ENCODE results near the gene SLC35F4.

SLC35F4 gene

DNA sequence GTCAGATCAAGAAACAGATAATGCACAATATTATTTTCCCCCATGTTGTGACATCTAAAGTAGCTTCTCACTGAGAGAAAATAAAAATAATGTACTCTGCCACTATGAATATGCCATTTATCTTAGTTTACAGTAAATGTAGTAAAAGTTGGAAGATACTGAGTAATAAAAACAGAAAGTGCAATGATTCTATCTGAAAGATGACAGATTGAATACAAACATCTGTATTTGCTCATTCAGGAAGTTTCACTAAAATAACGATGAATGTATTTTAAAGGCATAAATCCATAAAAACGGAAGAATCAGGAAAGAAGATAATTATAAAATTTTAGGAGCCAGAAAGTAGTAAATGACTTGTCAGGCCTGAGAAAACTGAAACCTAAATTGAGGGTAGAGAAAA lies 18.2 kb downstream of the SLC35F4 start:
- Histone ChIP-seq H3K4me3 (ENCODE audit: low read length) (no peak overlapping the region), H3K27me3 (ENCODE audit: insufficient read depth, low read length) (no peaks in the 10 kb centered on the region), H3K27ac (ENCODE audit: low read length) (no peak overlapping the region), H3K9me3 (ENCODE audit: insufficient read depth, low read depth, low read length) (no peaks in the 10 kb centered on the region), H3K36me3 (ENCODE audit: insufficient read depth, low read depth, low read length) (no peaks in the 10 kb centered on the region), H3K9ac (ENCODE audit: low read depth, low read length) (no peak overlapping the region), H3K4me1 (ENCODE audit: insufficient read depth, low read length) (no peaks in the 10 kb centered on the region)

DNA sequence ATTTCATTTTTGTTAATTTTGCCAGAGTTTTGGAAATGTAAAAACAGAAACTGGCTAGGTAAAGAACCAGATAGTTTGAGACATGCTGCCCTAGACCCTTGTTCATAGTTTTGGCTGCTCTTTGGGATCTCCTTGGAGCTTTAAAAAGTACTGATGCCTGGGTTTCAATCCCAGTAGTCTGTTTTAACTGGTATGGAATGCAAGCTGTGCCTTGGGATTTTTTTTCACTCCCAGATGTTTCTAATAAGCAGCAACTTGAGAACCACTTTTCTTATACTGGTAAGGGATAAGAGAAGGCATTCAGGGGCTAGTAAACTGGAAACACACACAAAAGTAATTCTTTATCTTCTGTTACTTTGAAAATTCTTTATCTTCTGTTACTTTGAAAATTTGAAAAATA lies 18.8 kb downstream of the SLC35F4 start:
- Histone ChIP-seq H3K9me3 (ENCODE audit: insufficient read depth, low read depth, low read length) (no peaks in the 10 kb centered on the region), H3K27me3 (ENCODE audit: insufficient read depth, low read length) (no peaks in the 10 kb centered on the region), H3K36me3 (ENCODE audit: insufficient read depth, low read depth, low read length) (no peaks in the 10 kb centered on the region), H3K27ac (ENCODE audit: low read length) (no peak overlapping the region), H3K4me3 (ENCODE audit: low read length) (no peak overlapping the region), H3K9ac (ENCODE audit: low read depth, low read length) (no peak overlapping the region), H3K4me1 (ENCODE audit: insufficient read depth, low read length) (no peaks in the 10 kb centered on the region)

DNA sequence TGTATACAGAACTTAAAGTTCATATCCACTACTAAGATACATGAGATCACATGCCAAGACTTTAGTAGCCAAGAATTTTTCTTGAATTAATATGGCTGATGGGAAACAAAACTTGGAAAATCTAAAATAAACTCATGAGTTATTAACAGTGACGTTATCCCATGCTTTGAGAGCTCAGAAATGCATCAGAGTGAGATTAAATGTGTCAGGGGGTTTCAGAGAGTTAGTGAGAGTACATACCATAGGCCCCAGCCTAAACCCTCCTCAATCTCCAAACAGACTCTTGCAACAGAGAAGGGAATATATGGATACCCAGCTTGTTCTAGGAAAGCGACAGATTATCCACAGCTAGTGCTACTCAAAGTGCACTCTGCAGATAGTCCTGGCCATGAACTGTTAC lies 19.3 kb downstream of the SLC35F4 start:
- no peaks in the 10 kb centered on the region for H3K36me3 ChIP-seq (ENCODE audit: insufficient read depth, low read depth, low read length)
- no peak overlapping the region for H3K9ac ChIP-seq (ENCODE audit: low read depth, low read length)
- no peaks in the 10 kb centered on the region for H3K27me3 ChIP-seq (ENCODE audit: insufficient read depth, low read length)
- no peaks in the 10 kb centered on the region for H3K4me1 ChIP-seq (ENCODE audit: insufficient read depth, low read length)
- no peaks in the 10 kb centered on the region for H3K9me3 ChIP-seq (ENCODE audit: insufficient read depth, low read depth, low read length)
- H3K27ac ChIP-seq (ENCODE audit: low read length), result no peak overlapping the region
- H3K4me3 ChIP-seq (ENCODE audit: low read length), result no peak overlapping the region

DNA sequence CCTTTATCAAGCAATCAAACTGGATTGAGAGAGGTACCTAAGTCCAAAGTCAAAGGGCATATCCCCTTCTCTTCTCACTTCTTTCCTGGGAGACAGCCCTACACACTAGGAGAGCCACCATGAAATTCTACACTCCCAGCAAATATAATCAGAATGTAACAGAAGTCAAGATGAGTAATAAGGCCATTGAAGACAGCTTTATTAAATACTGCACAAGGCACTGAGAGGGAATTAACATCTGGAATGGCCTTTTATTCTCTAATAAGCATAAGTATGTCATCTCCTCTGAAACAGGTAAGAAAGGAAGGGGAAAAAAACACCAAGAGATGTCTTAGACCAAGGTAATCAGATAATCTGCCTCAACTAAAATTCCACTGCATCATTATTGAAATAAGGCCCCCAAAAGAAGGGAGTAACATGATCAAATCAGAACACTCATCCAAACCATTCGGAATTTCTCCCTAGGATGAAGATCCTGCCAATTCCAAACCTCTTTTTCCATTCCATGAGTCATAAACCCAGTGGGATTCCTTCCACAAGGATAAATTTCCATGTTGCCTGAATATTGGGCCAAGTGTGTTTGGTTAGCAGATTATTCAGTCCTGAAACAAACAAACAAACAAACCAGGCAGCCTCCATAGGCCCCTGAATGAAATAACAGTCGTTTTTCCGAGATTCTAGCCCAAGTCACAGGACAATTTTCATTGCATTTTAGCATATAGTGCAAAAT lies 19.9 kb downstream of the SLC35F4 start:
- Histone ChIP-seq H3K27ac (ENCODE audit: low read length) (no peak overlapping the region), H3K27me3 (ENCODE audit: insufficient read depth, low read length) (no peaks in the 10 kb centered on the region), H3K4me3 (ENCODE audit: low read length) (no peak overlapping the region), H3K9me3 (ENCODE audit: insufficient read depth, low read depth, low read length) (no peaks in the 10 kb centered on the region), H3K9ac (ENCODE audit: low read depth, low read length) (no peak overlapping the region), H3K4me1 (ENCODE audit: insufficient read depth, low read length) (no peaks in the 10 kb centered on the region), H3K36me3 (ENCODE audit: insufficient read depth, low read depth, low read length) (no peaks in the 10 kb centered on the region)

DNA sequence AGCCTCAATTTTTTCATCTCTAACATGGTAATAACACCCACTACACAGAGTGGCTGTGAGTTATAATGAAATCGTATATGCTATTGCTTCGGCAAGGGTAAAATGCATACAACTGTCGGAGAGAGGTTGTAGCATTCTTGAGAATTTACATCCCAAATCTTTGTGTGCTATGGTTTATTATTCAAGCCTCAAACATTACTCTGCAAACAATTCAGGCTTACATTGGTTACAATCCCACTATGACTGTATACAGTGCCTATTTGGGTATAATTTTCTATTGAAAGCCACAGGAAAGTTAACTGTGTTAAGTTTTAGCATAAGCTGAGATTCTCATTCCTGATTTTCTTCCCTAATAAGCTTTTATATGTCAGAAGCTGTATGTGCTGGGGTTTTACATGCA lies 20.6 kb downstream of the SLC35F4 start:
- Histone ChIP-seq H3K9ac (ENCODE audit: low read depth, low read length) (no peak overlapping the region), H3K36me3 (ENCODE audit: insufficient read depth, low read depth, low read length) (no peaks in the 10 kb centered on the region), H3K27ac (ENCODE audit: low read length) (no peak overlapping the region), H3K9me3 (ENCODE audit: insufficient read depth, low read depth, low read length) (no peaks in the 10 kb centered on the region), H3K4me1 (ENCODE audit: insufficient read depth, low read length) (no peaks in the 10 kb centered on the region), H3K27me3 (ENCODE audit: insufficient read depth, low read length) (no peaks in the 10 kb centered on the region), H3K4me3 (ENCODE audit: low read length) (no peak overlapping the region)

DNA sequence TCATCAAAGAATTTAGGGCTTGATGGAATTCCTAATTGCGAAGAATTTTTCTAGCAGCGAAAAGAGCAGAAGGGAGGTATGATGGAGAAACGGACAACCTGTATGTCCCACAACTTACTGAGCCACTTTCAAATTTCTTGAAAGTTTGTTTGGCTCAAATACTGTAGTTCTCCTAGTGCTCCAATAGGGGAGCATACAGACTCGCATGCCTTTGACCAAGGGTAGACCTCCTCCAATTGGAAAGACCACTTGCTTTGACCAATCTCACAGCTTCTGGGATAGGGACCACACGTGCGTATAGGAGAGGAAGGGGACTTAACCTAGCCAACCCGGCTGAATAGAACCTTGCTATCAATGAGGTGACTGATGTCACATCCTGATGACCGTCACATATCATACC lies 28.6 kb downstream of the SLC35F4 start:
- Histone ChIP-seq H3K4me3 (ENCODE audit: low read length) (no peak overlapping the region), H3K27me3 (ENCODE audit: insufficient read depth, low read length) (no peaks in the 10 kb centered on the region), H3K9ac (ENCODE audit: low read depth, low read length) (no peak overlapping the region), H3K4me1 (ENCODE audit: insufficient read depth, low read length) (peaks cover 12% of the 10 kb centered on the region), H3K9me3 (ENCODE audit: insufficient read depth, low read depth, low read length) (no peaks in the 10 kb centered on the region), H3K36me3 (ENCODE audit: insufficient read depth, low read depth, low read length) (no peaks in the 10 kb centered on the region), H3K27ac (ENCODE audit: low read length) (no peak overlapping the region)

DNA sequence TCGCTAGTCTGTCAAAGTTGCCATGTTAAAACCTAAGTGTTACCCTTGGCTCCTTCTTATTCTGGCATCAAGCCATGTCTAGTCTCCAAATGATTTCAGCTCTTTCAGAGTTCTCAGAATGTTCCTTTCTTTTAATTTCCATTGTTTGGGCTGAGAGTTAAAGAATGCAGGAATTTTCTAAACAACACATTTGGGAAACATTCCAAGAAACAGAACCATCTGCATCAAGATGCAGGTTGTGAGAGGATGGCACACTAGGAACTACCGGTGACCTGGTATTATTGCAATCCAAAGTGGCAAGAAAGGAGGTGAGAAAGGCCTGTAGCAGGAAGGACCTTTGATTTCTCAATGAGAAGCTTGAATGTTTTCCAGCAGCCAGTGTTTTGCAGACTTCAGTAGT lies 30.1 kb downstream of the SLC35F4 start:
- no peaks in the 10 kb centered on the region for H3K27me3 ChIP-seq (ENCODE audit: insufficient read depth, low read length)
- H3K27ac ChIP-seq (ENCODE audit: low read length), result no peak overlapping the region
- peaks cover 12% of the 10 kb centered on the region for H3K4me1 ChIP-seq (ENCODE audit: insufficient read depth, low read length)
- H3K4me3 ChIP-seq (ENCODE audit: low read length), result no peak overlapping the region
- no peak overlapping the region for H3K9ac ChIP-seq (ENCODE audit: low read depth, low read length)
- no peaks in the 10 kb centered on the region for H3K36me3 ChIP-seq (ENCODE audit: insufficient read depth, low read depth, low read length)
- H3K9me3 ChIP-seq (ENCODE audit: insufficient read depth, low read depth, low read length), result no peaks in the 10 kb centered on the region

DNA sequence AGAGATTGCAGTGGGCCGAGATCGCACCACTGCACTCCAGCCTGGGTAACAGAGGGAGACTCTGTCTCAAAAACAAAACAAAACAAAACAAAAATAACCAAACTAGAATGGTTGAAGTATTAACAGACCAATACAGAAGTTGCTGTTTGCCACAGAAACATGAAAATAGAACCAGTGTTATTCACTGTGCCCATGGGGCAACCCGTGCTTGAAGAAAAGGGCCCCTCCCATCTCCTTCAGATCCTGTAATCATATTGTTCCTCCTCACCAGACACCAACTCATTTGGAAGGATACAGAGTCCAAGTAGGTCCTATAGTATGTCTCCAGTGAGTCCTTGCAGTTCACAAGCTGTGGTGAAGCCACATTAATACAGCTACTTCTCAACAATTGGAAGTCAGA lies 30.9 kb downstream of the SLC35F4 start:
- Histone ChIP-seq H3K36me3 (ENCODE audit: insufficient read depth, low read depth, low read length) (no peaks in the 10 kb centered on the region), H3K4me3 (ENCODE audit: low read length) (no peak overlapping the region), H3K27me3 (ENCODE audit: insufficient read depth, low read length) (no peaks in the 10 kb centered on the region), H3K9ac (ENCODE audit: low read depth, low read length) (no peak overlapping the region), H3K9me3 (ENCODE audit: insufficient read depth, low read depth, low read length) (no peaks in the 10 kb centered on the region), H3K4me1 (ENCODE audit: insufficient read depth, low read length) (peaks cover 12% of the 10 kb centered on the region), H3K27ac (ENCODE audit: low read length) (no peak overlapping the region)

DNA sequence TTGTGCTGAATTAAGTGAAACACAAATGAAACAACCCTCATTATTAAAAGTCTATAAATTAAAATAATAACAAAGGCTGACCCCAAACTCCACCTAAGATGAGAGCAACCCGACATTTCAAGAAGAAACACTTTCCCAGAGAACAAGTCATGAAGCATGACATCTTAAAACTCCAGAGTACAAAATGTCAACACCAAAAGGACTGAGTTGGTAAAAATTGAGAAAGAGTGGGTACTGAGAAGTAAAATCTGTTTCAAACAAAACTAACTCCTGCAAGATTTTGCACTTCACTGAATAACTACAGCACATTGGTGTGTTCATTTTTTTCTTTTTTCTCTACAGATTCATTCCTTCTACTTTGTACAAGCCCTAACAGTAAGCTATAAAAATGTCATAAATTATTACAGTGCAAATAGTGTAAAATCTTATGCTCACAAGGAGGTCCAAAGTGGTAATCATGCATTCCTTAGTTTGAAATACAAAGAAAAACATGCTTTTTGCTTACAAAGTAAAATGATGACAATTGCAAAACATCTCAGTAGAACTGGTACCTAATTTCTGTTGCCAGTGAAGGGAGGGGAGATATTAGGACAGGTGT lies 31.8 kb downstream of the SLC35F4 start:
- H3K4me1 ChIP-seq (ENCODE audit: insufficient read depth, low read length), result peaks cover 12% of the 10 kb centered on the region
- no peak overlapping the region for H3K9ac ChIP-seq (ENCODE audit: low read depth, low read length)
- H3K4me3 ChIP-seq (ENCODE audit: low read length), result no peak overlapping the region
- H3K36me3 ChIP-seq (ENCODE audit: insufficient read depth, low read depth, low read length), result no peaks in the 10 kb centered on the region
- no peaks in the 10 kb centered on the region for H3K27me3 ChIP-seq (ENCODE audit: insufficient read depth, low read length)
- H3K27ac ChIP-seq (ENCODE audit: low read length), result no peak overlapping the region
- no peaks in the 10 kb centered on the region for H3K9me3 ChIP-seq (ENCODE audit: insufficient read depth, low read depth, low read length)

DNA sequence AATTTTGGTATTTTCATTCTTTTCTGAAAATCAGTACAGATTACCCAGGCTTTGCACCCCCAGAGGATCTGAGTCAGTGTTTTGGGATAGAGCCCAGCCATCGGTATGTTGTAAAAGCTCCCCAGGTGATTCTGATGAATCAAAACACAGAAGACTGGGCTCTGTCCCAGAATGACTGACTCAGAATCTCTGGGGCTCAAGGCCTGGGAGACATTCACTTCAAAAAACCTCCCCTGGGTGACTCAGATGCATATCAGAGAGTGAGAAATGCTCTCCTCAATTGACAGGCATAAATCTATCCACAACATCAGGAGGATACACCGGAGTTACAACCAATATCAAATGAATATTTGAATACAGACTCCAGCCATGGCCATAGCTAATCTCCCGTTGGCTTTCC lies 32.6 kb downstream of the SLC35F4 start:
- Histone ChIP-seq H3K4me3 (ENCODE audit: low read length) (no peak overlapping the region), H3K27ac (ENCODE audit: low read length) (no peak overlapping the region), H3K4me1 (ENCODE audit: insufficient read depth, low read length) (peaks cover 12% of the 10 kb centered on the region), H3K9ac (ENCODE audit: low read depth, low read length) (no peak overlapping the region), H3K9me3 (ENCODE audit: insufficient read depth, low read depth, low read length) (no peaks in the 10 kb centered on the region), H3K27me3 (ENCODE audit: insufficient read depth, low read length) (no peaks in the 10 kb centered on the region), H3K36me3 (ENCODE audit: insufficient read depth, low read depth, low read length) (no peaks in the 10 kb centered on the region)

DNA sequence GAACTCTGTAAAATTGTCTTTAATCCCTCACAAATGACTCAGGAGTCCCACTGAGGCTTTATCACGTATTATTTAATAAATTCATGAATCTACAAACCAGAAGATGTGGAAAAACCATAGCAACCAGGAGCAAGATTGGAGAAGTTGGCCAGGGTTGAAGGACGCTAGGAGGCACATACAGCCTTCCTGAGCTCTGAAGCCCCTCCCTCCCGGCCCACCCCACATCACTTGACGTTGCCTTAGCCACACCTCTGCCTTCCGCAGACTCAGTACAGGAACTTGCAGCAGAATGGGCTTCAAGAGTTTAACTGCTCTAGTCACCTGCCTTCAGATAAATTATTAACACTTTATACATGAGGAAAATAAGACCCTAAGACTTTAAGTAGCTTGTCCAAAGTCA lies 33.9 kb downstream of the SLC35F4 start:
- H3K4me1 ChIP-seq (ENCODE audit: insufficient read depth, low read length), result peaks cover 12% of the 10 kb centered on the region
- H3K36me3 ChIP-seq (ENCODE audit: insufficient read depth, low read depth, low read length), result no peaks in the 10 kb centered on the region
- no peak overlapping the region for H3K9ac ChIP-seq (ENCODE audit: low read depth, low read length)
- no peak overlapping the region for H3K4me3 ChIP-seq (ENCODE audit: low read length)
- H3K27me3 ChIP-seq (ENCODE audit: insufficient read depth, low read length), result no peaks in the 10 kb centered on the region
- H3K27ac ChIP-seq (ENCODE audit: low read length), result no peak overlapping the region
- no peaks in the 10 kb centered on the region for H3K9me3 ChIP-seq (ENCODE audit: insufficient read depth, low read depth, low read length)

DNA sequence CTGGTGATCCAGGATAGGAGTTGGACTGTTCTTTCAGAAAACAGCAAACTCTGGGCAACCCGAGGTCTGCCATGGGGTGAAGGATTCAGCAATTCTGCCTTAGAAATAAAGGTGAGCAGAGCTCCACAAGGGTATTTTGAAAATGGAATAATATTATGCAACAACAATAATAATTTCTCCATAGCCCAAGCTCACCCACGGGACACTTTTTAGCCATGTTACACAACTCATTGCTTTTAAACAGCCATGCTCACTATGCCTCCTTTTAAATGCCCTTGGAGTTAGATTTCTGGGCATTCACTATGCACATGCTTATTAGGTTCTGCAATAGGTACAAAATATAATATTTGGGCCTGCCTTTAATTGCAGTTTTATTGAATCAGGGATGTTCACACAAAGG lies 37.2 kb downstream of the SLC35F4 start:
- no peaks in the 10 kb centered on the region for H3K27me3 ChIP-seq (ENCODE audit: insufficient read depth, low read length)
- H3K9ac ChIP-seq (ENCODE audit: low read depth, low read length), result no peak overlapping the region
- no peaks in the 10 kb centered on the region for H3K9me3 ChIP-seq (ENCODE audit: insufficient read depth, low read depth, low read length)
- no peak overlapping the region for H3K4me3 ChIP-seq (ENCODE audit: low read length)
- no peaks in the 10 kb centered on the region for H3K36me3 ChIP-seq (ENCODE audit: insufficient read depth, low read depth, low read length)
- H3K4me1 ChIP-seq (ENCODE audit: insufficient read depth, low read length), result peaks cover 4% of the 10 kb centered on the region; the same call in 1 of the 2 replicates
- H3K27ac ChIP-seq (ENCODE audit: low read length), result no peak overlapping the region
